Measurements from ENCODE around the gene RIIAD1. TPM values are rescaled to one million over a fixed set of nuclear protein-coding genes. Genes with fewer than 3 reads are reported as not detected.
"Not testable (repeated sequence)": the region's sequence is repeated elsewhere in the genome, so short reads cannot be mapped to it uniquely, and the experiment has no call there.

RIIAD1 gene
- total RNA-seq, 2 donors from 2014 or later = 7.8 TPM; not detected in 1

GRCh38 chr1:151760597-151761385 is 39.5 kb downstream of the RIIAD1 start:
- Histone ChIP-seq H3K9me3 (no peaks in the 10 kb centered on the region), H3K27me3 (replicated peaks; ENCODE audit: insufficient read depth) (no peaks in the 10 kb centered on the region), H3K27ac (no peak overlapping the region), H3K4me1 (replicated peaks) (peaks cover 4% of the 10 kb centered on the region), H3K36me3 (no peaks in the 10 kb centered on the region), H3K4me3 (no peak overlapping the region)
- 93% methylated on average over 7 of the region's 7 CpGs for WGBS
- no peak for DNase-seq (ENCODE audit: low spot score)
- intact Hi-C loops (cut with DNase I) = no loop called here
- TF ChIP-seq POLR2A (IDR thresholded peaks at IDR 0.05) (no peak), POLR2AphosphoS5 (IDR thresholded peaks at IDR 0.05) (no peak), CTCF (IDR thresholded peaks at IDR 0.05) (no peak)

- H3K27ac ChIP-seq = peak within 1 kb of the TSS; percentile 81 to 92
- intact Hi-C loops (cut with DNase I) = no loop called here
- WGBS = under 1% methylated on average over 68 of the region's 68 CpGs
- H3K4me3 ChIP-seq = peak within 1 kb of the TSS; percentile 55 to 83
- no peaks in the 10 kb centered on the region for H3K9me3 ChIP-seq
- TF ChIP-seq CTCF (IDR thresholded peaks at IDR 0.05) = no peak
- peak; percentile 65 for TF ChIP-seq POLR2AphosphoS5 (IDR thresholded peaks at IDR 0.05)
- TF ChIP-seq POLR2A (IDR thresholded peaks at IDR 0.05) = peak; percentile 35
- no peaks in the 10 kb centered on the region for H3K27me3 ChIP-seq (replicated peaks; ENCODE audit: insufficient read depth)
- peak; percentile 74 for DNase-seq (ENCODE audit: low spot score)
- H3K36me3 ChIP-seq = no peaks in the 10 kb centered on the region
- H3K4me1 ChIP-seq (replicated peaks) = peaks cover 14% of the 10 kb centered on the region
These were observed 41.9 kb downstream of the RIIAD1 start, which contains the start of gene MRPL9 for GRCh38 chr1:151762941-151763921. MRPL9 (minus strand) TSS chr1:151763496; CDS start chr1:151763479, 17 bp downstream.

GRCh38 chr1:151763990-151764389 is 42.7 kb downstream of the RIIAD1 start:
- peak overlapping the region; percentile 81 to 92 for H3K27ac ChIP-seq
- H3K27me3 ChIP-seq (replicated peaks; ENCODE audit: insufficient read depth) = no peaks in the 10 kb centered on the region
- 49% methylated on average over 10 of the region's 10 CpGs for WGBS
- H3K4me1 ChIP-seq (replicated peaks) = peaks cover 15% of the 10 kb centered on the region
- no peak for TF ChIP-seq POLR2AphosphoS5 (IDR thresholded peaks at IDR 0.05)
- TF ChIP-seq CTCF (IDR thresholded peaks at IDR 0.05) = no peak
- no peak for TF ChIP-seq POLR2A (IDR thresholded peaks at IDR 0.05)
- no peaks in the 10 kb centered on the region for H3K9me3 ChIP-seq
- H3K4me3 ChIP-seq = peak overlapping the region; percentile 55 to 83
- intact Hi-C loops (cut with DNase I) = no loop called here
- DNase-seq (ENCODE audit: low spot score) = no peak
- no peaks in the 10 kb centered on the region for H3K36me3 ChIP-seq

- H3K9me3 ChIP-seq; intact Hi-C loops (cut with DNase I); H3K4me3 ChIP-seq; H3K36me3 ChIP-seq; H3K27me3 ChIP-seq (replicated peaks; ENCODE audit: insufficient read depth): not testable (repeated sequence)
- DNase-seq (ENCODE audit: low spot score) = peak; percentile 59
- 39% methylated on average over 7 of the region's 7 CpGs for WGBS
- H3K27ac ChIP-seq = peak overlapping the region; percentile 68 to 80
- H3K4me1 ChIP-seq (replicated peaks) = peaks cover 15% of the 10 kb centered on the region
- TF ChIP-seq POLR2AphosphoS5 (IDR thresholded peaks at IDR 0.05) = peak; percentile 89
These were observed 47.2 kb downstream of the RIIAD1 start for GRCh38 chr1:151768351-151769066.

GRCh38 chr1:151769270-151769669 is 47.9 kb downstream of the RIIAD1 start:
- not testable (repeated sequence) for H3K36me3 ChIP-seq
- 94% methylated on average over 14 of the region's 34 CpGs for WGBS

More at GRCh38 chr1:151769270-151769669, 47.9 kb downstream of the RIIAD1 start:
- H3K27ac ChIP-seq = peak overlapping the region in 1 of 2 donors; percentile 19
- H3K27me3 ChIP-seq (replicated peaks; ENCODE audit: insufficient read depth); H3K4me3 ChIP-seq; intact Hi-C loops (cut with DNase I); H3K9me3 ChIP-seq; DNase-seq (ENCODE audit: low spot score): not testable (repeated sequence)
- peaks cover 10% of the 10 kb centered on the region for H3K4me1 ChIP-seq (replicated peaks)
